Ramos (cell line): ENCODE results near the gene CTTNBP2.

Source experiments
- in situ Hi-C: fragments of 300-500 bp; cut with MboI; formaldehyde crosslinking; loops from one replicate; pipeline ENCODE4 v1.14.3; 2022; ENCODE audit warnings: low sequenced_read_pairs; ENCODE audit not compliant: unreplicated experiment

The CTTNBP2 gene

GRCh38 chr7:117829450-117830117 lies 43.7 kb downstream of the CTTNBP2 start:
- in situ Hi-C loops: no loop called here

- in situ Hi-C loops: no loop called here
These were observed 44.4 kb downstream of the CTTNBP2 start for GRCh38 chr7:117828825-117829224.

- in situ Hi-C loops: no loop called here
These were observed 45.4 kb downstream of the CTTNBP2 start for GRCh38 chr7:117827862-117828261.

GRCh38 chr7:117825132-117825531 lies 48.1 kb downstream of the CTTNBP2 start:
- in situ Hi-C loops: no loop called here

GRCh38 chr7:117824592-117824991 lies 48.6 kb downstream of the CTTNBP2 start:
- in situ Hi-C loops: no loop called here

- in situ Hi-C loops: no loop called here
These were observed 53.7 kb downstream of the CTTNBP2 start for GRCh38 chr7:117819558-117819957.

GRCh38 chr7:117818232-117818631 lies 55.0 kb downstream of the CTTNBP2 start:
- in situ Hi-C loops: no loop called here

GRCh38 chr7:117816727-117817126 lies 56.5 kb downstream of the CTTNBP2 start:
- in situ Hi-C loops: no loop called here

GRCh38 chr7:117811696-117812095 lies 61.5 kb downstream of the CTTNBP2 start:
- in situ Hi-C loops: no loop called here

- in situ Hi-C loops: no loop called here
These were observed 62.4 kb downstream of the CTTNBP2 start for GRCh38 chr7:117810642-117811512.

GRCh38 chr7:117809958-117810357 lies 63.3 kb downstream of the CTTNBP2 start:
- in situ Hi-C loops: no loop called here

- in situ Hi-C loops: no loop called here
These were observed 64.1 kb downstream of the CTTNBP2 start for GRCh38 chr7:117808910-117809705.

GRCh38 chr7:117808341-117808757 lies 64.9 kb downstream of the CTTNBP2 start:
- in situ Hi-C loops: no loop called here

GRCh38 chr7:117807676-117808075 lies 65.6 kb downstream of the CTTNBP2 start:
- in situ Hi-C loops: no loop called here

- in situ Hi-C loops: no loop called here
These were observed 67.2 kb downstream of the CTTNBP2 start for GRCh38 chr7:117806011-117806410.

GRCh38 chr7:117805241-117805640 lies 68.0 kb downstream of the CTTNBP2 start:
- in situ Hi-C loops: no loop called here

- in situ Hi-C loops: no loop called here
These were observed 69.8 kb downstream of the CTTNBP2 start for GRCh38 chr7:117803476-117803875.

- in situ Hi-C loops: no loop called here
These were observed 70.6 kb downstream of the CTTNBP2 start for GRCh38 chr7:117802660-117803059.

GRCh38 chr7:117800841-117801240 lies 72.4 kb downstream of the CTTNBP2 start:
- in situ Hi-C loops: no loop called here

- in situ Hi-C loops: no loop called here
These were observed 72.8 kb downstream of the CTTNBP2 start for GRCh38 chr7:117800406-117800805.

GRCh38 chr7:117796889-117797288 lies 76.4 kb downstream of the CTTNBP2 start:
- in situ Hi-C loops: no loop called here
